22Rv1 (cell line): ENCODE measurements around the gene PIAS4.
A peak's percentile ranks its signal among the peaks of the same experiment; 100 is the strongest.

Experiments used
- H3K27ac ChIP-seq: fragments of 450-650 bp; 2 replicates; pipeline ENCODE4 v1.5.1; 2017
- CTCF ChIP-seq: fragments of 450-650 bp; IDR thresholded peaks from 2 replicates; pipeline ENCODE4 v1.5.1; 2017; ENCODE audit warnings: mild to moderate bottlenecking
- ZFX ChIP-seq: fragments of 450-650 bp; IDR thresholded peaks from 2 replicates; pipeline ENCODE4 v1.6.1; 2017; ENCODE audit warnings: antibody characterized with exemption, borderline replicate concordance

PIAS4 gene

GRCh38 chr19:4081441-4082129, 74.0 kb downstream of the PIAS4 start:
- peak overlapping the region; percentile 53 for H3K27ac ChIP-seq
- TF ChIP-seq CTCF (no peak), ZFX (no peak)

DNA sequence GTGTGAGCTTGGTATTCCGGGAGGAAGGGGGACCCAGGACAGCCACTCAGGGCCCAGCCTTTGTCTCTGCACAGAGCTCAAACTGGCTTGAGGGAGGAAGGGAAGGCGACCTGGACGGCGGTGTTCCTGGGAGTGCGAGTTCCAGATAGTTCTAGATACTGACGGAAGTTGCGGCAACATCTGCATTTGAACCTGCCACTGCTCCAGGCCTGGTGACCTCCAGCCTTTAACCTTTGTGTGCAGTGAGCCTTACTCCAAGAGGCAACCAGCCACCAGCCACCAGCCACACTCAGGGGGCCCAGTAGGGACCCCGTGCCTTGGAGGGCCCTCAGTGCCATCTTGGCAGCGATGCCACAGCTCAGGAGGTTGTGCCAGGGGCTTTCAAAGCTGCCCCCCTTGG, 74.6 kb downstream of the PIAS4 start:
- peak overlapping the region; percentile 53 for H3K27ac ChIP-seq
- TF ChIP-seq CTCF (no peak), ZFX (no peak)

DNA sequence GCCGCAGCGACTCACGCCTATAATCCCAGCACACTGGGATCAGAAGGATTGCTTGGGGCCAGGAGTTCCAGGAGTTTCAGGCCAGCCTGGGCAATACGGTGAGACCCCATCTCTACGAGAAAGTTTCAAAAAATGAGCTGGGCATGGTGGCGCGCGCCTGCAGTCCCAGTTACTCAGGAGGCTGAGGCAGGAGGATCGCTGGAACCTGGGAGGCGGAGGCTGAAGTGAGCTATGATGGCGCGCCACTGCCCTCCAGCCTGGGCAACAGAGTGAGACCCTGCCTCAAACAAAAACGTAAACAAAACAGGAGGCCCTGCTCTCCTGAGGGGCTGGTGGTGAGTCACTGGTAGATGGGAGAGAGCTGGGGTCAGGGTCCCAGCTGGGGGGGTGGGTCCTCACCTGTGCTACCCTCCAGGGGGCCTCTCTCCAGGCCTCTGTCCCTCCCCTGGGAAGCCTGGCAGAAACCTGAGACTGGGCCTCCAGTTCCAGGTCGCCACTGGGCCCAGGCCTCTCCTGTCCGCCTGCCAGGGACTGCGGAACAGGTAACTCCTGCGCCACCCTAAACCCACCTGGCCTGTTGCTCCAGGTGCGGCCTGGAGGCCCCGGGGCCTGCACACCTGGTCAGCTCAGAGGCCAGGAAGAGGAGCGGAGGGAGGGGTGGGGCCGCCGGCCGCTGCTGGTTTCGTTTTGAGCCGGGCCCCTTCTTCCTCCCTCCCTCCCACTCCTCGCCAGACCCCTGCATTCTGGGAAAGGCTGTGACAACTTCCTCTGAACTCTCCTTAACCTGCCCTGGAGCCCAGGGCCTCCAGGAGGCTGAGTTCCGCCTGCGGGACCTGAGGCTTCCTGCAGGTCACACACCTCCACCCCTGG, 76.4 kb downstream of the PIAS4 start:
- TF ChIP-seq CTCF (no peak), ZFX (no peak)
- H3K27ac ChIP-seq = peak overlapping the region; percentile 63

- H3K27ac ChIP-seq = peak overlapping the region; percentile 63
- TF ChIP-seq ZFX (no peak), CTCF (no peak)
Observed at GRCh38 chr19:4084547-4084877, 77.0 kb downstream of the PIAS4 start.

DNA sequence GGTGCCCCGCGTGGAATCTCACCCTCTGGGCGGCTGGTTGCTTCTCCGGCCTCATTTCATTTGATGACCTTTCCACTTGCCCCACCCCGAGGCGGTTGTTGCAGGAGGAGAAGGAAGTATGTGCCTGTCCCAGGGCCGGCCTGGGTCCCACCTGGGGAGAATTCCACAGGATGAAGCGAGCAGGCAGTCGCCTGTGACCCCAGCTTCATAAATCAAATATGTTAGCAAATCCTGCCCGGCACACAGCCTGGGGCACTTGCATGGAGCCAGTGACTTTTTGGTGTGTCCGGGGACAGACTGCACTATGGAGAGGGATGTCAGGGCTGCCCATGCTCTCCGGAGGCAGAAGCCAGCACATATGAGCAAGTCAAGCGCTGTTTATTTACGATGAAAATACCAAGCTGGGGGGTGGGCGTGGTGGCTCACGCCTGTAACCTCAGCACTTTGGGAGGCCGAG, 78.9 kb downstream of the PIAS4 start:
- no peak for TF ChIP-seq CTCF
- TF ChIP-seq ZFX = no peak
- H3K27ac ChIP-seq = peak overlapping the region; percentile 51

DNA sequence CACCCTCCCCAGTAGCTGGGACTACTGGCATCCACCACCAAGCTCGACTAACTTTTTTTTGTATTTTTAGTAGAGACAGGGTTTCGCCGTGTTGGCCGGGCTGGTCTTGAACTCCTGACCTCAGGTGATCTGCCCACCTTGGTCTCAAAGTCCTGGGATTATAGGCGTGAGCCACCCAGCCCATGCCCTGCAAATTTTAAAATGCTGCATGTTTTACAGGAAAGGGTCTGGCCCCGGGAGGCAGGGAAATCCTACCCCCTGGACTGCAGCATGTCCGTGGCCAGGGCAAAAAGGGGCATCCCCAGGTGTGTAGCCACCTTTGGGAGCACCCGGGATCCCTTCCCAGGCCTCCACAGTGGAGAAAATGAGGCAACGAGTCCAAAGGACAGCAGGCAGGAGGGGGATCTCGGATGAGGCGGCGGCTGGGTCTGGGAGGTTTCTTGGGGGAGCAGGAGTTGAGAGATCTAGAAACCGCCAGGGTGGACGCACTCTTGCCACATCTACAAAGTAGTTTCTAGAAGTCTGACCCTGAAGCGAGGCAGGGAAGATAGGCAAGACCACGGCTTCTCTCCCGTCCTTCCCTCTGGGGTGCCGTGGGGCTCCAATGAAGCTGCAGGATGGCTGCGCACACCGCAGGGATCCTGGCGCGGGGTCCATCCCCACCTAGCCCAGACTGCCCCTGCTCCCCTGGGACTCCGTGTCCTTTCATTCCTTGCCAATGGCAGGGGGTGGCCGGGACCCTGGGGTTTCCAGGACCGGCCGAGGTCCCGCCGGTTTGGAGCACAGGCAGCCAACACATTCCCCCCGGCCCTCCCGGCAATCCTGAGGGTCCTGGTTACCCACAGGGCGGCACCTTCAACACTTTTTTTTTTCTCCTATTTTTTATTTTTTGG, 80.5 kb downstream of the PIAS4 start:
- TF ChIP-seq ZFX = no peak
- TF ChIP-seq CTCF = no peak
- no peak overlapping the region for H3K27ac ChIP-seq
